HEK293 (cell line): ENCODE results near the gene TOMM6.

ENCODE experiments used
- CTCF ChIA-PET: fragments of 350-600 bp; formaldehyde crosslinking; extraction: SDS; loops from one replicate; lab custom pipeline; 2021; ENCODE audit warnings: antibody characterized with exemption; lab: Yijun Ruan, JAX
- POLR2A ChIA-PET: fragments of 300-600 bp; formaldehyde crosslinking; extraction: SDS; loops from one replicate; lab custom pipeline; 2020; ENCODE audit warnings: antibody characterized with exemption, inconsistent platforms; lab: Yijun Ruan, JAX
- H3K27ac ChIP-seq: fragments of 200-500 bp; sonication (Bioruptor generic); 2 replicates; pipeline ENCODE4 v1.5.1; 2014; ENCODE audit warnings: low read depth, low read length, control low read depth, inconsistent platforms; ENCODE audit errors: extremely low read depth
- H3K36me3 ChIP-seq, 2 experiments: fragments of 200-500 bp in 1 of 2; sonication (Bioruptor generic) in 1 of 2; 1 replicate in 1 of 2; 2 replicates in 1 of 2; pipeline ENCODE4 v1.5.1; 2014 to 2017; ENCODE audit warnings: inconsistent platforms in 2 of 2, low read length in 2 of 2; ENCODE audit not compliant: control insufficient read depth in 2 of 2, insufficient read depth in 1 of 2
- H3K4me1 ChIP-seq: fragments of 200-500 bp; sonication (Bioruptor generic); 2 replicates; pipeline ENCODE4 v1.5.1; 2014; ENCODE audit warnings: mild to moderate bottlenecking, low read length, inconsistent platforms; ENCODE audit not compliant: control insufficient read depth, insufficient read depth
- H3K4me3 ChIP-seq: 2 replicates; pipeline ENCODE4 v1.5.1; 2011; ENCODE audit warnings: low read depth, mild to moderate bottlenecking, control low read depth, low read length, moderate library complexity
- H3K9me3 ChIP-seq: fragments of 200-500 bp; sonication (Bioruptor generic); 2 replicates; pipeline ENCODE4 v1.5.1; 2014; ENCODE audit warnings: low read depth, low read length, inconsistent platforms; ENCODE audit not compliant: control insufficient read depth, insufficient read depth
- BCL11A ChIP-seq: fragments of 450-650 bp; formaldehyde crosslinking; IDR thresholded peaks from 2 replicates; pipeline ENCODE4 v1.5.1; 2016; ENCODE audit warnings: low read depth, missing biosample characterization, missing genetic modification characterization
- BCL11B ChIP-seq: fragments of 450-650 bp; formaldehyde crosslinking; IDR thresholded peaks from 2 replicates; pipeline ENCODE4 v1.5.1; 2016; ENCODE audit warnings: low read depth, missing biosample characterization, missing genetic modification characterization
- GLI4 ChIP-seq: fragments of 450-650 bp; formaldehyde crosslinking; IDR thresholded peaks from 2 replicates; pipeline ENCODE4 v1.5.1; 2016; ENCODE audit warnings: missing biosample characterization, missing genetic modification characterization
- HOXA7 ChIP-seq: sonication (generic); formaldehyde crosslinking; IDR thresholded peaks from 2 replicates; pipeline ENCODE4 v1.8.1; 2022; ENCODE audit warnings: missing genetic modification reagents, borderline replicate concordance
- KLF1 ChIP-seq: fragments of 450-650 bp; formaldehyde crosslinking; IDR thresholded peaks from 2 replicates; pipeline ENCODE4 v1.5.1; 2016; ENCODE audit warnings: missing biosample characterization, missing genetic modification characterization
- KLF10 ChIP-seq: fragments of 450-650 bp; IDR thresholded peaks from 2 replicates; pipeline ENCODE4 v1.5.1; 2018; ENCODE audit warnings: missing biosample characterization, mild to moderate bottlenecking, missing genetic modification characterization
- ZNF121 ChIP-seq: fragments of 450-650 bp; formaldehyde crosslinking; IDR thresholded peaks from 2 replicates; pipeline ENCODE4 v1.5.1; 2016; ENCODE audit warnings: missing biosample characterization, missing genetic modification characterization
- ZNF23 ChIP-seq: fragments of 450-650 bp; formaldehyde crosslinking; IDR thresholded peaks from 2 replicates; pipeline ENCODE4 v1.5.1; 2016; ENCODE audit warnings: missing biosample characterization, missing genetic modification characterization, borderline replicate concordance
- ZNF324 ChIP-seq: fragments of 450-650 bp; formaldehyde crosslinking; IDR thresholded peaks from 2 replicates; pipeline ENCODE4 v1.5.1; 2016; ENCODE audit warnings: missing biosample characterization, missing genetic modification characterization
- ZNF335 ChIP-seq: fragments of 450-650 bp; formaldehyde crosslinking; conservative IDR thresholded peaks from 2 replicates; pipeline ENCODE4 v1.5.1; 2016; ENCODE audit warnings: missing biosample characterization, missing genetic modification characterization
- ZNF350 ChIP-seq: fragments of 450-650 bp; formaldehyde crosslinking; IDR thresholded peaks from 2 replicates; pipeline ENCODE4 v1.5.0; 2017; ENCODE audit warnings: missing biosample characterization, mild to moderate bottlenecking, missing genetic modification characterization
- ZNF510 ChIP-seq: fragments of 450-650 bp; formaldehyde crosslinking; IDR thresholded peaks from 2 replicates; pipeline ENCODE4 v1.5.1; 2018; ENCODE audit warnings: mild to moderate bottlenecking, missing genetic modification characterization, missing biosample characterization; ENCODE audit not compliant: insufficient replicate concordance
- ZNF558 ChIP-seq: fragments of 450-650 bp; formaldehyde crosslinking; IDR thresholded peaks from 2 replicates; pipeline ENCODE4 v1.5.1; 2016; ENCODE audit warnings: missing biosample characterization, missing genetic modification characterization
- ZNF571 ChIP-seq: fragments of 450-650 bp; formaldehyde crosslinking; IDR thresholded peaks from 2 replicates; pipeline ENCODE4 v1.5.0; 2017; ENCODE audit warnings: missing biosample characterization, missing genetic modification characterization
- ZNF600 ChIP-seq: fragments of 450-650 bp; formaldehyde crosslinking; IDR thresholded peaks from 2 replicates; pipeline ENCODE4 v1.5.1; 2016; ENCODE audit warnings: missing biosample characterization, missing genetic modification characterization
- ZNF660 ChIP-seq: fragments of 450-650 bp; IDR thresholded peaks from 2 replicates; pipeline ENCODE4 v1.5.1; 2018; ENCODE audit warnings: missing biosample characterization, mild to moderate bottlenecking, missing genetic modification characterization
- ZNF768 ChIP-seq: fragments of 450-650 bp; formaldehyde crosslinking; IDR thresholded peaks from 2 replicates; pipeline ENCODE4 v1.5.1; 2018; ENCODE audit warnings: missing biosample characterization, mild to moderate bottlenecking, missing genetic modification characterization
- TF ChIP-seq, protein P1 (sequence below): fragments of 450-650 bp; formaldehyde crosslinking; IDR thresholded peaks from 2 replicates; pipeline ENCODE4 v1.5.1; 2016; ENCODE audit warnings: missing biosample characterization, missing genetic modification characterization
- TF ChIP-seq, protein P2 (sequence below): fragments of 450-650 bp; formaldehyde crosslinking; IDR thresholded peaks from 2 replicates; pipeline ENCODE4 v1.5.1; 2016; ENCODE audit warnings: missing biosample characterization, missing genetic modification characterization
- TF ChIP-seq, protein P3 (sequence below): IDR thresholded peaks from 2 replicates; pipeline ENCODE4 v1.6.1; 2011; ENCODE audit warnings: mild to moderate bottlenecking, low read depth, low read length, borderline replicate concordance
- TF ChIP-seq, protein P4 (sequence below): fragments of 450-650 bp; formaldehyde crosslinking; IDR thresholded peaks from 2 replicates; pipeline ENCODE4 v1.5.1; 2016; ENCODE audit warnings: missing biosample characterization, missing genetic modification characterization, low read depth
- TF ChIP-seq, protein P5 (sequence below): fragments of 450-650 bp; formaldehyde crosslinking; IDR thresholded peaks from 2 replicates; pipeline ENCODE4 v1.5.1; 2016; ENCODE audit warnings: missing biosample characterization, missing genetic modification characterization

The TOMM6 gene

DNA sequence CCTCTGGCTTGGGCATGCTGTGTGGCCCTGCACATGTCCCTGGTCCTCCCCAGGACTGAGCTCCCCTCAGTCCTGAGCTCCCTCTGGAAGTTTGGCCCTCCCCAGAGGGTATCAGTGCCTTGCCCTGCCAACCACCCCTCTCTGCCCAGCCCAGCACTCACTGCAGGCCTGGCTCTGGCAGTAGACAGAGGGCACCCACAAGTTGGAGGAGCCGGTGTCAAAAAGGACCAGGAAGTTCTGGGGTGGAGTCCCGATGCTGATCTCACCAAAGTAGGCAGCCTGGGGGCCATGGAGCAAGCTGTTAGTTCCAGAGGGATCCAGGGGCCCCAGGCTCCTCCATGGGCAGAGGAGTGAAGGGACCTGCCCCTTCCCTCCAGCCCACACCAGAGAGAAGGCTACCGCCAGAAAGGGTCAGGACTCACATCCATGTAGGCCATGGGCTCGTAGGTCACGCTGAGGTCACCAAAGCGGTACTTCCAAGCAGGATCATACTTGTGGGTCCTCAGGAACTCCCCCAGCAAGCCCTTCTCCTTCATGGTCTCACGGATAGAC lies 43.2 kb upstream of the TOMM6 start:
- H3K4me3 ChIP-seq, result no peak overlapping the region
- no peak overlapping the region for H3K27ac ChIP-seq
- TF ChIP-seq KLF1 (no peak), GLI4 (tag by site-specific recombination) (no peak), HOXA7 (CRISPR knock-in tag) (no peak), ZNF121 (tag by site-specific recombination) (no peak)
- TF ChIP-seq, protein P1, sequence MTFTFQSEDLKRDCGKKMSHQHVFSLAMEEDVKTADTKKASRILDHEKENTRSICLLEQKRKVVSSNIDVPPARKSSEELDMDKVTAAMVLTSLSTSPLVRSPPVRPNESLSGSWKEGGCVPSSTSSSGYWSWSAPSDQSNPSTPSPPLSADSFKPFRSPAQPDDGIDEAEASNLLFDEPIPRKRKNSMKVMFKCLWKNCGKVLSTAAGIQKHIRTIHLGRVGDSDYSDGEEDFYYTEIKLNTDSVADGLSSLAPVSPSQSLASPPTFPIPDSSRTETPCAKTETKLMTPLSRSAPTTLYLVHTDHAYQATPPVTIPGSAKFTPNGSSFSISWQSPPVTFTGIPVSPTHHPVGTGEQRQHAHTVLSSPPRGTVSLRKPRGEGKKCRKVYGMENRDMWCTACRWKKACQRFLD (tag by site-specific recombination), result no peak
- H3K4me1 ChIP-seq, result no peaks in the 10 kb centered on the region
- ChIA-PET CTCF (interaction anchor here (0.5 to 0.7 kb wide), 2 partner anchors 307 to 1325 kb away, joined by 4 to 6 read pairs; no protein-coding TSS in a partner anchor), POLR2A (interaction anchor here (0.5 kb wide), 1 partner anchor 8 kb away, joined by 4 read pairs; no protein-coding TSS in a partner anchor)
- H3K36me3 ChIP-seq, result no peaks in the 10 kb centered on the region
- H3K9me3 ChIP-seq, result no peaks in the 10 kb centered on the region

DNA sequence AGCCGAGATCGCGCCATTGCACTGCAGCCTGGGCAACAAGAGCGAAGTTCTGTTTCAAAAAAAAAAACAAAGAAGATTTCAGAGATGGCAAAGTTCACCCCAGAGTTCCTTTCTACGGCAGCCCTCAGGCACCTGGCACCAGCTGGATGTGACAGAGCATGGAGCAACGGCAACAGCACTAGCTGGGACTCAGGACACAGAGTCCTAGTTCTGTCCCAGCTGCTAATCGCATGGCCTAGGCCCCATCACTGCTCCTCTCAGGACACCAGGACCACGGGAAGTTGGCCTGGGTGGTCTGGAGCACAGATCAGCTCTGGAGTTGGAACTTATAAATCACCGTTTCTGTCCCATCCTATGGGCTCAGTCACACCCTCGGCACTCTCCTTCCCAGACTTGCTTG lies 41.4 kb upstream of the TOMM6 start:
- no peaks in the 10 kb centered on the region for H3K4me1 ChIP-seq
- no peaks in the 10 kb centered on the region for H3K36me3 ChIP-seq
- POLR2A ChIA-PET, result interaction anchor here (0.8 kb wide), 1 partner anchor 12 kb away, joined by 4 read pairs; no protein-coding TSS in a partner anchor
- H3K9me3 ChIP-seq, result no peaks in the 10 kb centered on the region
- no peak overlapping the region for H3K4me3 ChIP-seq
- no peak overlapping the region for H3K27ac ChIP-seq
- CTCF ChIA-PET, result interaction anchor here (0.6 to 0.8 kb wide), 3 partner anchors 23 to 541 kb away, joined by 3 to 5 read pairs (median 4); no protein-coding TSS in a partner anchor
- no peak for TF ChIP-seq ZNF510 (tag by site-specific recombination)
- TF ChIP-seq ZNF600, result no peak
- no peak for TF ChIP-seq ZNF558 (tag by site-specific recombination)
- TF ChIP-seq, protein P2, sequence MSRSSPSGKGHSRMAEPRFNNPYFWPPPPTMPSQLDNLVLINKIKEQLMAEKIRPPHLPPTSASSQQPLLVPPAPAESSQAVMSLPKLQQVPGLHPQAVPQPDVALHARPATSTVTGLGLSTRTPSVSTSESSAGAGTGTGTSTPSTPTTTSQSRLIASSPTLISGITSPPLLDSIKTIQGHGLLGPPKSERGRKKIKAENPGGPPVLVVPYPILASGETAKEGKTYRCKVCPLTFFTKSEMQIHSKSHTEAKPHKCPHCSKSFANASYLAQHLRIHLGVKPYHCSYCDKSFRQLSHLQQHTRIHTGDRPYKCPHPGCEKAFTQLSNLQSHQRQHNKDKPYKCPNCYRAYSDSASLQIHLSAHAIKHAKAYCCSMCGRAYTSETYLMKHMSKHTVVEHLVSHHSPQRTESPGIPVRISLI, result no peak
- TF ChIP-seq HOXA7 (CRISPR knock-in tag), result no peak
- TF ChIP-seq ZNF23 (tag by site-specific recombination), result no peak
- TF ChIP-seq ZNF571 (tag by site-specific recombination), result no peak
- TF ChIP-seq BCL11B, result no peak
- TF ChIP-seq, protein P3, sequence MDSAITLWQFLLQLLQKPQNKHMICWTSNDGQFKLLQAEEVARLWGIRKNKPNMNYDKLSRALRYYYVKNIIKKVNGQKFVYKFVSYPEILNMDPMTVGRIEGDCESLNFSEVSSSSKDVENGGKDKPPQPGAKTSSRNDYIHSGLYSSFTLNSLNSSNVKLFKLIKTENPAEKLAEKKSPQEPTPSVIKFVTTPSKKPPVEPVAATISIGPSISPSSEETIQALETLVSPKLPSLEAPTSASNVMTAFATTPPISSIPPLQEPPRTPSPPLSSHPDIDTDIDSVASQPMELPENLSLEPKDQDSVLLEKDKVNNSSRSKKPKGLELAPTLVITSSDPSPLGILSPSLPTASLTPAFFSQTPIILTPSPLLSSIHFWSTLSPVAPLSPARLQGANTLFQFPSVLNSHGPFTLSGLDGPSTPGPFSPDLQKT, result no peak

DNA sequence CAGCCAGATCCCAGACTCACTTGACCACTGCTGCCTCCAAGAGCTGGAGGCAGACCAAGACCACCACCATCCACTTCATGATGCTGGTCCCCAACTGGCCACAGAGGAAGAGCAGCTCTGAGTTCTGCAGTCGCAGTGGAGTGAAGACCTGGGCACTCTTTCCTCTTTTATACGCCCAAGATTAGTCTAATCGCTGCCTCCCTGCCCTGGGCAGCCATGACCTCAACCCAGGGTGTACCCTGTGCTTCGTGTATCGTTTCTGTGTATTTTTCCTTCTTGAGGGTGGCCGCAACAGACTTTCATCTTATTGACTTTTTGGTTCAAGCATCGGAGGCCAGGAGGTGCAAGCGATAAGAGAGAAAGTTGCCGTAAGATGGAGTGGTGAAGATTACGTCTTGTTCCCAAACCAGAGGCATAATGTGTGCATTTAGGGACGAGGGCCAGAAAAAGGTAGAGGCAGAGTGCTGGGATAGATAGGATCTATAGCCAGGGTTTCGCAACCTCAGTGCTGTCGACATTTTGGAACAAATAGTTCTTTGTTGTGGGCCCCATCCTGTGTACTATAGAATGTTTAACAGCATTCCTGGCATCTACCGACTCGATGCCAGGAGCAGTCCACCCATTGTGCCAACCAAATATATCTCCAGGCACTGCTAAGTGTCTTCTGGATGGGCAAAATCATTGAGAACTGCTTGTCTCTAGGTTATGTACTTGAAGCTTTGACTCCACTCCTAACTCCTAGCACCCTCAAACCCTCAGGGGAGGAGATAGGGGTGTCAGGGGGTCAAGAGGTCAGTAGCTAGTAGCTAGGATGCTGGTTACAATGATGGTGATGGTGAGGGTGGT lies 40.0 kb upstream of the TOMM6 start, which contains the start of gene PGC:
Gene PGC (minus strand): TSS at position 142 of the 846 bp plus-strand sequence. CDS start 63 bp downstream, at position 79.
- Histone ChIP-seq H3K4me3 (no peak within 1 kb of the TSS), H3K4me1 (no peaks in the 10 kb centered on the region), H3K9me3 (no peaks in the 10 kb centered on the region), H3K36me3 (no peaks in the 10 kb centered on the region), H3K27ac (no peak within 1 kb of the TSS)
- ChIA-PET POLR2A (no interaction called here), CTCF (interaction anchor here (2.8 kb wide), 1 partner anchor 13 kb away, joined by 18 read pairs; the partner anchor contains the start of gene TFEB)
- TF ChIP-seq KLF10 (tag by site-specific recombination) (no peak), BCL11A (tag by site-specific recombination) (no peak), ZNF324 (no peak), ZNF335 (tag by site-specific recombination) (no peak), ZNF768 (tag by site-specific recombination) (no peak), ZNF350 (no peak), ZNF660 (tag by site-specific recombination) (no peak)
- TF ChIP-seq, protein P4, sequence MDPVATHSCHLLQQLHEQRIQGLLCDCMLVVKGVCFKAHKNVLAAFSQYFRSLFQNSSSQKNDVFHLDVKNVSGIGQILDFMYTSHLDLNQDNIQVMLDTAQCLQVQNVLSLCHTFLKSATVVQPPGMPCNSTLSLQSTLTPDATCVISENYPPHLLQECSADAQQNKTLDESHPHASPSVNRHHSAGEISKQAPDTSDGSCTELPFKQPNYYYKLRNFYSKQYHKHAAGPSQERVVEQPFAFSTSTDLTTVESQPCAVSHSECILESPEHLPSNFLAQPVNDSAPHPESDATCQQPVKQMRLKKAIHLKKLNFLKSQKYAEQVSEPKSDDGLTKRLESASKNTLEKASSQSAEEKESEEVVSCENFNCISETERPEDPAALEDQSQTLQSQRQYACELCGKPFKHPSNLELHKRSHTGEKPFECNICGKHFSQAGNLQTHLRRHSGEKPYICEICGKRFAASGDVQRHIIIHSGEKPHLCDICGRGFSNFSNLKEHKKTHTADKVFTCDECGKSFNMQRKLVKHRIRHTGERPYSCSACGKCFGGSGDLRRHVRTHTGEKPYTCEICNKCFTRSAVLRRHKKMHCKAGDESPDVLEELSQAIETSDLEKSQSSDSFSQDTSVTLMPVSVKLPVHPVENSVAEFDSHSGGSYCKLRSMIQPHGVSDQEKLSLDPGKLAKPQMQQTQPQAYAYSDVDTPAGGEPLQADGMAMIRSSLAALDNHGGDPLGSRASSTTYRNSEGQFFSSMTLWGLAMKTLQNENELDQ, result no peak
- TF ChIP-seq, protein P5, sequence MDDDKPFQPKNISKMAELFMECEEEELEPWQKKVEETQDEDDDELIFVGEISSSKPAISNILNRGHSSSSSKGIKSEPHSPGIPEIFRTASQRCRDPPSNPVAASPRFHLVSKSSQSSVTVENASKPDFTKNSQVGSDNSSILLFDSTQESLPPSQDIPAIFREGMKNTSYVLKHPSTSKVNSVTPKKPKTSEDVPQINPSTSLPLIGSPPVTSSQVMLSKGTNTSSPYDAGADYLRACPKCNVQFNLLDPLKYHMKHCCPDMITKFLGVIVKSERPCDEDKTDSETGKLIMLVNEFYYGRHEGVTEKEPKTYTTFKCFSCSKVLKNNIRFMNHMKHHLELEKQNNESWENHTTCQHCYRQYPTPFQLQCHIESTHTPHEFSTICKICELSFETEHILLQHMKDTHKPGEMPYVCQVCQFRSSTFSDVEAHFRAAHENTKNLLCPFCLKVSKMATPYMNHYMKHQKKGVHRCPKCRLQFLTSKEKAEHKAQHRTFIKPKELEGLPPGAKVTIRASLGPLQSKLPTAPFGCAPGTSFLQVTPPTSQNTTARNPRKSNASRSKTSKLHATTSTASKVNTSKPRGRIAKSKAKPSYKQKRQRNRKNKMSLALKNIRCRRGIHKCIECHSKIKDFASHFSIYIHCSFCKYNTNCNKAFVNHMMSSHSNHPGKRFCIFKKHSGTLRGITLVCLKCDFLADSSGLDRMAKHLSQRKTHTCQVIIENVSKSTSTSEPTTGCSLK, result no peak
